SH-SY5Y (cell line): ENCODE results near the gene MRPL53.

Experiments used
- GATA2 ChIP-seq: IDR thresholded peaks from 2 replicates; pipeline ENCODE4 v1.6.1; 2011; ENCODE audit warnings: mild to moderate bottlenecking, low read depth, low read length
- GATA3 ChIP-seq: IDR thresholded peaks from 2 replicates; pipeline ENCODE4 v1.6.1; 2011; ENCODE audit warnings: low read depth, mild to moderate bottlenecking, low read length, moderate library complexity

- TF ChIP-seq GATA3 = no peak
- no peak for TF ChIP-seq GATA2
Measured at GRCh38 chr2:74436111-74436805, 36.2 kb downstream of the MRPL53 start.
